HG03139 (cell line): Measurements from ENCODE around the gene SPAG16.

Experiments
- ATAC-seq: cut with Tn5 transposase; IDR thresholded peaks from one replicate; pipeline ENCODE4 v1.9.1; 2021; ENCODE audit not compliant: unreplicated experiment

SPAG16 gene

DNA sequence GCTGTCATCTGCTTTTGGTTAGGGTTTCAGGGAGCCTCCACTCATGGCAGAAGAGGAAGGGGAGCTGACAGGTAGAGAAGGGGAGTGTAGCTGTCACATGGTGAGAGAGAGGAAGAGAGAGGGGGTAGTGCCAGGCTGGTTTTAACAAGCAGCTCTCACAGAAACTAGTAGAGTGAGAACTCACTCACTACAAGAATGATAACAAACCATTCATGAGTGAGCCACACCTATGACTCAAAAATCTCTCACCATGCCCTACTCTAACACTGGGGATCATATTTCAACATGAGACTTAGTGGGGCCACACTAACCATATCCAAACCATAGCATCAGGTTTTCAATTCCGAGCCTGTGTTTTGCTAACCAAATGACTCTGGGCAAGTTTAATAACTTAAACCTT is 851.7 kb downstream of the SPAG16 start:
- no peak for ATAC-seq

- no peak for ATAC-seq
These were observed 854.5 kb downstream of the SPAG16 start for GRCh38 chr2:214138779-214139178.

- ATAC-seq, result no peak
These were observed 855.5 kb downstream of the SPAG16 start for GRCh38 chr2:214139630-214140284.

- no peak for ATAC-seq
These were observed 872.7 kb downstream of the SPAG16 start for GRCh38 chr2:214156971-214157370.

DNA sequence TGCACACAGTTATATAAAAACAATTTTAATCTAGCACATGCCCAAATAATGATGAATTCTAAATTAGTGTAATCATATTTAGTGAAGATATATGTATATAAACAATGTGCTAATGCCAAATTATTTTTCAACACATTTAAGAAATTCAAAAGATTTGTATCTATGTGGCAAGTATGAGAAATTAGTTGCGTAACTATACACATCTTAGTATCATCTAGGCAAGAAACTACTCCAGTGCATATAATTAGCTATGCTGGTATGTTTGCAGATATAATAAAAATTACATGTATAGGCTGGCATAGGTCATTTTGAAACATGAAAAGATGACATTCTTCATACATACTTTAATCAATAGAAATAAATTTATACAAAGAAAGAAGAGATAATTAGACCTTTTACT is 874.6 kb downstream of the SPAG16 start:
- no peak for ATAC-seq

DNA sequence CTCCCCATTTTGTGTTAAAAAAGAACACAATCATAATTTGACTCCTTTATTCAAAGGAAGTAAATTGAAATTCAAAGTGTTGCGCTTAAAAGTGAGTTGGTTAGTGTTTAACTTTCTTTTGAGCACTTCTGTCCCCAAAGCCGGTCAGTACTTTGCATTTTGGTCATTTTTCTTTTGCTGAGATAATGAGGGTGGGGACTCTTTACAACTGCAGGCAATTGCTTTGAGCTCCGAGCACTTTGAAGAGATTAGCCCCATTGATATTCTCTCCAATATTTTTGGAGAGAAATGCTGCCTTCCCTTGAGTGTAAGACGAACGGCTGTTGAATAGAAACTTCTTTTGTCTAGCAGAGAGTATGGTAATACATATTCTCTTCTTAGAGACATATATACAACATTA is 885.0 kb downstream of the SPAG16 start:
- no peak for ATAC-seq

DNA sequence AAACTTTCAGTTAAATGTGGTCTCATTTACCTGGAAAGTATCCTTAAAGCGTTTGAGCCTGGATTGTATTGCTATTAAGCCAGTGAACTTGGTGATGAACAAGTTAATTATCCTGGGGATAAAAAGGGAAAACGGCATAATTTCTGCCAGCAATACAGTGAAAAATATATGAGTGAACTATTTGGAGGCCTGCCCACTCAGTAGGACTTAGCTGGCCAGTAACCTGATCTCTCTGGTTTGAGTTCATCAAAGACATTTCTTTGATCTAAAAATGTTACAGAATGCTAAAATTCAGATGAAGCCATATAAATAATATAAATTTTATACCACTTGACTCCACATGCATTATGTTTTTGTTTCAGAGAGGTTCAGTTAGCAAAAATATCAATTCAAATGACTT is 885.5 kb downstream of the SPAG16 start:
- ATAC-seq, result no peak

- ATAC-seq, result no peak
These were observed 890.3 kb downstream of the SPAG16 start for GRCh38 chr2:214174563-214174962.

DNA sequence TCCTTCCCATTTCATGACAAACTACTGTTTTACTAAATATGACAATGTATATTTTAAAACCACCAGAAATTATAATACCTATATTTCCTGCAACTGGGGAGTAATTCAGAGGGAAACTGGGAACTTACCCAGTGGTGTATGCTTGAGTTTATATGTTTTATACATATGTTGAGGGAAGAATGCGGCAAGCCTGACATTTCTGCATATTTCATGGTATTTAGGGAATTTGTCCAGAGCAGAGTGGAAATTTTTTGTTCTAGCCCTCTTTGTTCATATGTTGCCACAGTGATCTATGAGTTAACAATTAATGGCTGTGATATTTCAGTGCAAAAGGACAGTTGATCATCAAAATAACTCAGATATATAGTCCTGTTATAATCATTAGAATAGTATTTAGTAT is 895.8 kb downstream of the SPAG16 start:
- no peak for ATAC-seq

GRCh38 chr2:214180686-214181085 is 896.4 kb downstream of the SPAG16 start:
- no peak for ATAC-seq

DNA sequence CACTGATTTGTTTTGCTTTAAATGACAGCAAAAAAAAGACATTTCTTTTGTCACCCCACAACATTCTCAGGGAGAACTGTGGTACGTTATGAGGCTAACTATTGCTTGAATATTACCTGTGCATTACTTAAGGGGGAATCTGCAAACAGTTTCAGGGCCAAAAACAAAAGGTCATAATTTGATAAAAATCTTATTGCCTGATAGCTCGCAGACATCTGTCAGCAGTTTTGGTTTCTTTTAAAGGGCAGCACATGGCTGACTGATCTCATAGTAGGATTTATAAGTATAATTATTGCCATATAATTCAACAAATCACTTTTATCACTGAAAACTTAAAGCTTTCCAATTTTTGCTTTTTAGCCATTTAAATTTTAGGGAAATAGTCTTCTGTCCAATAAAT is 900.2 kb downstream of the SPAG16 start:
- ATAC-seq, result no peak

GRCh38 chr2:214185546-214185945 is 901.3 kb downstream of the SPAG16 start:
- ATAC-seq, result no peak

DNA sequence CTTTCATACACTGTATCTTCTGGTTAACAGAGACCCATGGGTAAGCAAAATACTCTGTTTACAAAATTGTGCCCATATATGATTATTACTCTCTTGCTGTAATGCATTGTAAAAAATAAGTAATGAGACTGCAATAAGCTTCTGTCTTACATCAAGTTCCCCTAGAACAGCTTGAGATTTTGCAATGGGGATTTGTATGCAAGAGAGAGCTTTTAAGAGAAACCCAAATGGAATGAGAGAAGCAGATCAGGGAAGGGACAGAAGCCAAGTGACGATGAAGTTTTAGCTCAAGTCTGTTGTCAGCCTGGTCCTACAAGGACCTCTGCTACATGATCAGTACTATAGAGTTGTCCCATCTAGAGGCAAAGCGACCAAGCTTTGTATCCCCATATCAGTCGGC is 908.4 kb downstream of the SPAG16 start:
- ATAC-seq, result no peak

GRCh38 chr2:214193943-214194342 is 909.7 kb downstream of the SPAG16 start:
- no peak for ATAC-seq

DNA sequence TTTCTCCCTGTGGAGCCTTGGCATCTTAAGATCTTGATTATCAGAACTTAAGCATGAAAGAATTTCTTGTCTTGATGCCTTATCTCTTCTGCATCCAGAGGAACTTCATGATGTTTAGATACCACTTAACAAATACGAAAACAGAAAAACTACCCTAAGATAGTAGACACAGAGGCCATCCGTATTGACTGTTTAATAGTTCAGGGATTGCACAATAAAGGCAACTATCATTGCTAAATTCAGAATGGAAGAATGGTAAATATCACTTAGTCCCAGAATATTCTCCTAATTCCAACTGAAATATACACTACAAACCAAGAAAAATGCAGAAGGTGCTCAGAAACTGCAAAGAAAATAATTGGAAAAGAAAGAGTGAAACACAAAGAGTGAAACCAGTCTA is 912.0 kb downstream of the SPAG16 start:
- ATAC-seq, result no peak

DNA sequence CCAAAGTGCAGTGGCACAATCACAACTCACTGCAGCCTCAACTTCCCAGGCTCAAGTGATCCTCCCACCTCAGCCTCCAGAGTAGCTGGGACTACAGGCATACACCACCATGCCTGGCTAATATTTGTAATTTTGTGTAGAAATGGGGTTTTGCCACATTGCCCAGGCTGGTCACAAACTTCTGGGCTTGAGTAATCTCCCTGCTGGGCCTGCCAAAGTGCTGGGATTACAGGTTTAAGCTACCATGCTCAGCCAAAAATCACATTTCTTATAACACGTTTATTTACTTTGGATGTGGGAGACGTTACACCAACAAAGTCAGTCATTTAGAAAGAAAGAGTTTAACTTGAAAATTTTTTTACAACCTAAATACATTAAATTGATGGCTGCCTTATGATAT is 917.6 kb downstream of the SPAG16 start:
- ATAC-seq, result no peak

DNA sequence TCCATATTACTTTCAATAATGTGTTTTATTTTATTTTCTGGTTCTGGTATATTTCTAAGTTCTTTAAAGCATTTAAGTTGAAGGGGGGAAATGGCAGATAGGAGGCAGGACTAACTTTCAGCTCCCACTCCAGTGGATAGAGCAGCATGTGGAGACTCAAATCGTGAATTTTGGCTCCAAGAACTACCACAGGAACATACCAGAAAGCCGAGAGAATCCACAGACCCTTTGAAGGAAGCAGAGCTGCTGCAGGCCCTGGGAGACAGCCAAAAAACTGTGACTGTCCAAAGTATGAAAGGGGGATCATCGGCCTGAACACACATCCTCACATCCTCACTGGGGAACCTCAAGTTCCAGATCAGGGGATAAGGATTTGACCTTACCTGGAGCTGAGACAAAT is 919.0 kb downstream of the SPAG16 start:
- ATAC-seq, result no peak

DNA sequence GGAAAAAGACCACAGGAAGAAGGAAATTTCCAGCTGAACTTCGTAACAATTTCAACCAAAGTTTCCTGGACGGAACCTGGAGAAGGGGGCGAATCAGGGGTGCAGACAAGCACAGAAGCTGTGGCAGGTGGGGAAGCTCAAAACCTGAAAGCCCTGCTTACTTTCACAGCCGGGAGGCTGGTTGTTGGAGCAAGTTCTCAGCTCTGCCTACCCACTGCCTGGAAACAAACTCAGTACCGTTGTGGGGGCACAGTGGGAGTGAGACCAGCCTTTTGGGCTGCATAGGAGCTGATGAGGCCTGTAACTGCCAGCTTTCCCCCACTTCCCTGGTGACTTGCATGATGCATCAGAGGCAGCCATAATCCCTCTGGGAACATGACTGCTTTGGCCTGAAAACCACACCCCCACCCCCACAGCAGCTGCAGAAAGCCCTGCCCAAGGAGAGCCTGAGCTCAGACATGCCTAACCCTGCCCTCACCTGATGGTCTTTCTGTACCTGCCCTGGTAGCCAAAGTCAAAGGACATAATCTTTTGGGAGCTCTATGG is 919.6 kb downstream of the SPAG16 start:
- ATAC-seq, result no peak

DNA sequence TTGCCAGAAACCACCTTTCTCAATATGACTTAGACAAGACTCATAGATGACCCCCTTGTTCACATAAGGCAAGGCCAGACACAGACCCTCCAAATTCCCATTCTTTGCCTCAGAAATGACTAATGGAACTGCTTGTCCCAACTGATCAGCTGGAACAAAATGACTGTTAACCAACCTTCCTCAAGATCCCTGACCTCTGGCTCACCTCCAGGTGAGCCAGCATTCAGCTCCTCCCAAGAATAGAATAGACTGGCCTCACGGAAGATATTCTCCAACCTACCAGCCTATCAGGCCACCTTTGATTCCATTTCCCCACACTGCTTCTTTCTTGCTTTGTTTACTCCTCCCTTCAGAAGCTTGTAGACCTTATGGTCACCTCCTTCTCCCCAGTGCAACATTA is 930.8 kb downstream of the SPAG16 start:
- no peak for ATAC-seq

DNA sequence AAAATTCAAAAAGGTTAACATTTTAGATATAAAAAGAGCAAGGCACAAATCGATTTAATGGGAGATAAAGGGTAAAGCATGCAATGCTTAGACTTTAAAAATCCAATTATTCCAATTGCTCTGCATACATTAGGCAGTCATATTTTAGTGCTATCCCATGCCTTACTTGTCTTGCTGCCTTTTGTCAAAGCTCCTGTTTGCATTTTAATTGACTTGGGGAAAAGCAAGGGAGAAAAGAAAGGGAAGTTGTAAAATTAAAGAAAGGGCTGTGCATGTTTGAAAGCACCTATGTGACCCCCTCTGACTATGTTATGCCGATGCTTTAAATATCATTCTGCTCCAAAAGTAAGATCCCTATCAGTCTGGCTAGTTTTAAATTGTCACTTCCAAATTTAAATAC is 932.9 kb downstream of the SPAG16 start:
- no peak for ATAC-seq

GRCh38 chr2:214217599-214217998 is 933.3 kb downstream of the SPAG16 start:
- no peak for ATAC-seq

DNA sequence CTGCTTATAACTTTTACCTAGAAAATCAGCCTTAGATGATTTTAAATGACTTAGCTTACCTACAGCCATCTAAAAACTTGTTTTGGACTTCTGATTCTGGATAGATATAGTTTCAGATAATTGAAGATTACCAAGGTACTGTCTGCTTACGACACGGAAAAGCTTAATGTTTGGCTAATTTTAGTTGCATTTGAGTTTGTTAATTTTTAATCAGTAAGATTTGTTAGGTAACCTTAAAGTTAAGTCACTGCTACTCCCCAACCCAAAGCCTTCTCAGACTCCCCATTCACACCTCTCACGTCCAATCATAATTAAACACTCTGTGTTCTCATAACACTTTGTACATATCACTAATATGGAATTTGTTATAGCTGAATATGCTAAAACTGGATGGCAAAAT is 936.0 kb downstream of the SPAG16 start:
- ATAC-seq, result no peak

GRCh38 chr2:214226061-214226460 is 941.8 kb downstream of the SPAG16 start:
- no peak for ATAC-seq
